ENCODE results near the gene NAV2.

Gene NAV2

DNA sequence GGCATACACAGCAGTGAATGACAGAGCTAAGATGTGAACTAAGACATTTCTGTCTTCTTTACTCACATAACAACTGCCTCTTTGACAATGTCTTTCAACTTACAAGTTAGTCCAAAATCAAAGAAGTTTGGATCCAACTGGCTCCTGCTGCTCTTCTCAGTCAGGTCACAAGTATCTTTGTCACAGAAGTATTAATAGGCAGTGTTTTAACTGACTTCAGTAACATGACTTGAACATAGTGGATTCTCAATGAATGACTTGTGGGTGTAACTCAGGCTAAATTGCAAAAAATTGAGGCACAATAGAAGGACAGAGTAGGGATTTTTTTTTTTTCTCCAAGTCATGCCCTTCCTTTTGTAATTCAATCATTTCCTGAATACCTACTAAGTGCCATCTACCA lies 425.0 kb downstream of the NAV2 start:
- H3K9me3 ChIP-seq (ENCODE audit: insufficient read depth, low read depth, low read length) = no peaks in the 10 kb centered on the region
- no peak overlapping the region for H3K18ac ChIP-seq (ENCODE audit: low read length)
- no peak overlapping the region for H3K23ac ChIP-seq (ENCODE audit: low read length)
- no peak overlapping the region for H3K4me3 ChIP-seq (ENCODE audit: low read depth, low read length)
- no peak overlapping the region for H3K4ac ChIP-seq (ENCODE audit: low read depth, low read length)
- no peak for DNase-seq
- H3K4me2 ChIP-seq (ENCODE audit: low read length) = no peak overlapping the region
- H3K36me3 ChIP-seq (ENCODE audit: control insufficient read depth in 1 of 2, insufficient read depth in 2 of 2, low read length in 2 of 2) = no peaks in the 10 kb centered on the region
- H2BK12ac ChIP-seq (ENCODE audit: low read length) = no peak overlapping the region
- no peak overlapping the region for H3K14ac ChIP-seq (ENCODE audit: low read length)
- H3K79me1 ChIP-seq (ENCODE audit: low read length) = no peaks in the 10 kb centered on the region
- H2AFZ ChIP-seq (ENCODE audit: insufficient read depth, low read length, poor library complexity) = no peak overlapping the region
- H2BK120ac ChIP-seq (ENCODE audit: insufficient read depth, low read length, poor library complexity) = no peak overlapping the region
- H3K9ac ChIP-seq (ENCODE audit: low read length) = no peak overlapping the region
- no peak overlapping the region for H2BK5ac ChIP-seq (ENCODE audit: low read depth, low read length, poor library complexity)
- no peak overlapping the region for H2AK5ac ChIP-seq (ENCODE audit: low read length)
- no peaks in the 10 kb centered on the region for H3K27me3 ChIP-seq (ENCODE audit: insufficient read depth, low read length)
- H4K12ac ChIP-seq (ENCODE audit: low read depth, low read length) = no peak overlapping the region
- no peak overlapping the region for H3K27ac ChIP-seq (ENCODE audit: low read depth, low read length)
- H4K91ac ChIP-seq (ENCODE audit: low read depth, low read length) = no peak overlapping the region
- H3K79me2 ChIP-seq (ENCODE audit: control insufficient read depth, insufficient read depth, low read length, poor library complexity) = no peaks in the 10 kb centered on the region
- no peaks in the 10 kb centered on the region for H3K4me1 ChIP-seq (ENCODE audit: control insufficient read depth in 1 of 2, insufficient read depth in 2 of 2, low read length in 2 of 2)
- no peak overlapping the region for H4K8ac ChIP-seq (ENCODE audit: low read depth, low read length)

- no peak overlapping the region for H2BK120ac ChIP-seq (ENCODE audit: insufficient read depth, low read length, poor library complexity)
- no peak overlapping the region for H4K91ac ChIP-seq (ENCODE audit: low read depth, low read length)
- no peak overlapping the region for H2BK12ac ChIP-seq (ENCODE audit: low read length)
- H3K9me3 ChIP-seq (ENCODE audit: insufficient read depth, low read depth, low read length) = no peaks in the 10 kb centered on the region
- H3K4me3 ChIP-seq (ENCODE audit: low read depth, low read length) = no peak overlapping the region
- no peaks in the 10 kb centered on the region for H3K4me1 ChIP-seq (ENCODE audit: control insufficient read depth in 1 of 2, insufficient read depth in 2 of 2, low read length in 2 of 2)
- no peak overlapping the region for H3K27ac ChIP-seq (ENCODE audit: low read depth, low read length)
- no peak overlapping the region for H4K12ac ChIP-seq (ENCODE audit: low read depth, low read length)
- H3K4ac ChIP-seq (ENCODE audit: low read depth, low read length) = no peak overlapping the region
- no peak overlapping the region for H2AK5ac ChIP-seq (ENCODE audit: low read length)
- no peaks in the 10 kb centered on the region for H3K79me1 ChIP-seq (ENCODE audit: low read length)
- H3K79me2 ChIP-seq (ENCODE audit: control insufficient read depth, insufficient read depth, low read length, poor library complexity) = no peaks in the 10 kb centered on the region
- no peak overlapping the region for H4K8ac ChIP-seq (ENCODE audit: low read depth, low read length)
- no peak overlapping the region for H3K9ac ChIP-seq (ENCODE audit: low read length)
- H2AFZ ChIP-seq (ENCODE audit: insufficient read depth, low read length, poor library complexity) = no peak overlapping the region
- no peaks in the 10 kb centered on the region for H3K36me3 ChIP-seq (ENCODE audit: control insufficient read depth in 1 of 2, insufficient read depth in 2 of 2, low read length in 2 of 2)
- no peaks in the 10 kb centered on the region for H3K27me3 ChIP-seq (ENCODE audit: insufficient read depth, low read length)
- no peak overlapping the region for H3K18ac ChIP-seq (ENCODE audit: low read length)
- no peak overlapping the region for H3K23ac ChIP-seq (ENCODE audit: low read length)
- no peak overlapping the region for H2BK5ac ChIP-seq (ENCODE audit: low read depth, low read length, poor library complexity)
- H3K4me2 ChIP-seq (ENCODE audit: low read length) = no peak overlapping the region
- no peak overlapping the region for H3K14ac ChIP-seq (ENCODE audit: low read length)
- no peak for DNase-seq
- WGBS (ENCODE audit: extremely low coverage, insufficient coverage, insufficient read length) = no CpG with 5 or more reads among the region's 4 CpGs
Measured at GRCh38 chr11:20138707-20139106, 426.1 kb downstream of the NAV2 start.

DNA sequence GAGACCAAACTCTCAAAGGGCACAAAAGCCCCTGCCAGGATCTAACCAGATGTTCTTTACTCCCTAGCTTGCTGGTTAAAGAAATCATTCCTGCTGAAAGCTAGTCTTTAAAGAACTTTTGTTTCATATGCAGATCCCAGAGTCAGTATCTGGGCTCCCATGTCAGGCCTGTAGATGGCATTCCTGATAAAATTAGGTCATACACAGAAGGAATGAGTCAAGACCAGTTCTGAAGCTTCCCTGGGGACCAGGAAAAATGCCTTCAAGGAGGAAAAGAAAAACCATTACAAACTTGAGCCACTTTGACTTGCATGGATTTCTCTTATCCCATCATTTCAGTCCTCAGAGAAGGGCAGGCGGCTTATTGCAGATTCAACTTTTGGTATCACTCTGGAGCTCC lies 441.7 kb downstream of the NAV2 start:
- Histone ChIP-seq H2AFZ (ENCODE audit: insufficient read depth, low read length, poor library complexity) (no peak overlapping the region), H4K91ac (ENCODE audit: low read depth, low read length) (no peak overlapping the region), H3K9ac (ENCODE audit: low read length) (no peak overlapping the region), H4K8ac (ENCODE audit: low read depth, low read length) (no peak overlapping the region), H3K18ac (ENCODE audit: low read length) (no peak overlapping the region), H3K14ac (ENCODE audit: low read length) (no peak overlapping the region), H2BK12ac (ENCODE audit: low read length) (no peak overlapping the region), H2BK120ac (ENCODE audit: insufficient read depth, low read length, poor library complexity) (no peak overlapping the region), H3K79me2 (ENCODE audit: control insufficient read depth, insufficient read depth, low read length, poor library complexity) (no peaks in the 10 kb centered on the region), H4K12ac (ENCODE audit: low read depth, low read length) (no peak overlapping the region), H3K4ac (ENCODE audit: low read depth, low read length) (no peak overlapping the region), H3K27me3 (ENCODE audit: insufficient read depth, low read length) (peaks cover 30% of the 10 kb centered on the region), H2BK5ac (ENCODE audit: low read depth, low read length, poor library complexity) (no peak overlapping the region), H3K4me3 (ENCODE audit: low read depth, low read length) (no peak overlapping the region), H3K36me3 (ENCODE audit: control insufficient read depth in 1 of 2, insufficient read depth in 2 of 2, low read length in 2 of 2) (no peaks in the 10 kb centered on the region), H3K4me2 (ENCODE audit: low read length) (peak overlapping the region; percentile 29), H3K27ac (ENCODE audit: low read depth, low read length) (no peak overlapping the region), H3K23ac (ENCODE audit: low read length) (no peak overlapping the region), H2AK5ac (ENCODE audit: low read length) (no peak overlapping the region), H3K9me3 (ENCODE audit: insufficient read depth, low read depth, low read length) (peaks cover 8% of the 10 kb centered on the region), H3K79me1 (ENCODE audit: low read length) (no peaks in the 10 kb centered on the region), H3K4me1 (ENCODE audit: control insufficient read depth in 1 of 2, insufficient read depth in 2 of 2, low read length in 2 of 2) (peaks cover 7 to 12% of the 10 kb centered on the region in 2 experiments)
- whole genome bisulfite sequencing (ENCODE audit: extremely low coverage, insufficient coverage, insufficient read length) = no CpG with 5 or more reads among the region's 1 CpG
- peak; percentile 64 to 91 for DNase-seq

- Histone ChIP-seq H3K23ac (ENCODE audit: low read length) (no peak overlapping the region), H3K36me3 (ENCODE audit: control insufficient read depth in 1 of 2, insufficient read depth in 2 of 2, low read length in 2 of 2) (no peaks in the 10 kb centered on the region), H3K4me3 (ENCODE audit: low read depth, low read length) (no peak overlapping the region), H3K14ac (ENCODE audit: low read length) (no peak overlapping the region), H3K27me3 (ENCODE audit: insufficient read depth, low read length) (peaks cover 44% of the 10 kb centered on the region), H2BK12ac (ENCODE audit: low read length) (no peak overlapping the region), H3K27ac (ENCODE audit: low read depth, low read length) (no peak overlapping the region), H3K4ac (ENCODE audit: low read depth, low read length) (no peak overlapping the region), H3K9me3 (ENCODE audit: insufficient read depth, low read depth, low read length) (peaks cover 11% of the 10 kb centered on the region), H3K18ac (ENCODE audit: low read length) (no peak overlapping the region), H3K9ac (ENCODE audit: low read length) (no peak overlapping the region), H4K12ac (ENCODE audit: low read depth, low read length) (no peak overlapping the region), H2AK5ac (ENCODE audit: low read length) (no peak overlapping the region), H3K4me1 (ENCODE audit: control insufficient read depth in 1 of 2, insufficient read depth in 2 of 2, low read length in 2 of 2) (peaks cover 7 to 16% of the 10 kb centered on the region in 2 experiments), H2BK5ac (ENCODE audit: low read depth, low read length, poor library complexity) (no peak overlapping the region), H2AFZ (ENCODE audit: insufficient read depth, low read length, poor library complexity) (peak overlapping the region; percentile 73), H3K79me1 (ENCODE audit: low read length) (no peaks in the 10 kb centered on the region), H3K4me2 (ENCODE audit: low read length) (peak overlapping the region; percentile 57), H2BK120ac (ENCODE audit: insufficient read depth, low read length, poor library complexity) (no peak overlapping the region), H3K79me2 (ENCODE audit: control insufficient read depth, insufficient read depth, low read length, poor library complexity) (no peaks in the 10 kb centered on the region), H4K8ac (ENCODE audit: low read depth, low read length) (no peak overlapping the region), H4K91ac (ENCODE audit: low read depth, low read length) (peak overlapping the region; percentile 28)
- no peak for DNase-seq
- no CpG with 5 or more reads among the region's 19 CpGs for WGBS (ENCODE audit: extremely low coverage, insufficient coverage, insufficient read length)
Measured at GRCh38 chr11:20155683-20156279, 443.1 kb downstream of the NAV2 start.

Data from trophoblast cell (in vitro differentiated cells and primary cell).